Measurements from ENCODE around the gene MAP3K20. TPM values are rescaled to one million over a fixed set of nuclear protein-coding genes. Genes with fewer than 3 reads are reported as not detected.

The MAP3K20 gene
- total RNA-seq, 2 experiments from 2014 or later, result 8.0 to 10.2 TPM

DNA sequence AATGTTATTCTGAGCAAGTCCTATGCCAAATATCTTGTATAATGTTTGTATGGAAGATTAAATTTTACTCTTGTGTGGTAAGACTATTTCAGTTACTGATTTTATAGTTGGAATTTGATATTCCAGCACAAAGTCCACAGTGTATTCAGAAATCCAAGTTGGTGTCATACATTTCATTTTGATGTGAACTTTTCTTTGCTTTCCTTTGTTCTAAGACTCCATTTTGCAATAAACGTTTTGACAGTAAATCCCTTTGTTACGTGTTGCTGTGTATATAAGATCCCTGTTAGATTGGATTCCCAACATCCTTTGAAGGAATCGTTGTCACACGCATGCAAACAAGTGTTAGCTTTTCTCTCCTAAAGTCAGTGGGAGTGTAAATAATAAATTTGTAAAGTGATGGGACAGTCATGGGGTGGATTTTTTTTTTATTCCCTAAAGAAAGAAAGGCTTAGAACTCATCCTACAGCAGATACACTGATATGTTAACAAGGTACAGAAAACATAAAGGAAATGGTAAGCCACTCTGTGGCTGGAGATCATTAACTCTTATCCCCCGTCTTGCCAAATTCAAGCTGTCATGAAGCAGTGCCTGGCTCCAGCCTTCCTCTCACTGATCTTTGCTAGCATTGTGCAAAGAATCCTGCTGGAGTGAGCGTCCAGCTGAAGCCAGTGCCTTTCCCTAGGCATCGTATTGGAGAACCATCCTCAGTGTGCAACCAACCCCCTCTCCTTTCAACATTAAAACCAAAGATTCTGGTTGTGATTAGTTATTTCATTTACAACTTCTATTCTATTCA lies 151.5 kb downstream of the MAP3K20 start:
- ATAC-seq, result no peak
- H3K27ac Mint-ChIP-seq, result no peak overlapping the region
- no peaks in the 10 kb centered on the region for H3K9me3 Mint-ChIP-seq
- peaks cover 4% of the 10 kb centered on the region for H3K27me3 Mint-ChIP-seq
- no peak for TF ChIP-seq CTCF (IDR thresholded peaks at IDR 0.05)
- H3K4me3 Mint-ChIP-seq, result no peak overlapping the region
- ChIA-PET POLR2A (no interaction called here), CTCF (interaction anchor here (1.2 kb wide), 1 partner anchor 200 kb away, joined by 6 read pairs; no protein-coding TSS in a partner anchor)
- no peak for DNase-seq
- peaks cover 4% of the 10 kb centered on the region for H3K4me1 Mint-ChIP-seq (ENCODE audit: low read depth)
- intact Hi-C loops (cut with micrococcal nuclease), result no loop called here
- H3K36me3 Mint-ChIP-seq (ENCODE audit: low read depth), result no peaks in the 10 kb centered on the region

- intact Hi-C loops (cut with micrococcal nuclease), result no loop called here
- Mint-ChIP-seq H3K27me3 (peaks cover 4% of the 10 kb centered on the region), H3K4me3 (no peak overlapping the region), H3K9me3 (no peaks in the 10 kb centered on the region), H3K27ac (no peak overlapping the region), H3K36me3 (ENCODE audit: low read depth) (no peaks in the 10 kb centered on the region), H3K4me1 (ENCODE audit: low read depth) (peaks cover 4% of the 10 kb centered on the region)
- POLR2A ChIA-PET, result no interaction called here
- DNase-seq (no peak), ATAC-seq (no peak)
- no peak for TF ChIP-seq CTCF (IDR thresholded peaks at IDR 0.05)
- CTCF ChIA-PET, result interaction anchor here (0.9 kb wide), 1 partner anchor 202 kb away, joined by 4 read pairs; no protein-coding TSS in a partner anchor
These were observed 153.4 kb downstream of the MAP3K20 start for GRCh38 chr2:173229086-173229485.

DNA sequence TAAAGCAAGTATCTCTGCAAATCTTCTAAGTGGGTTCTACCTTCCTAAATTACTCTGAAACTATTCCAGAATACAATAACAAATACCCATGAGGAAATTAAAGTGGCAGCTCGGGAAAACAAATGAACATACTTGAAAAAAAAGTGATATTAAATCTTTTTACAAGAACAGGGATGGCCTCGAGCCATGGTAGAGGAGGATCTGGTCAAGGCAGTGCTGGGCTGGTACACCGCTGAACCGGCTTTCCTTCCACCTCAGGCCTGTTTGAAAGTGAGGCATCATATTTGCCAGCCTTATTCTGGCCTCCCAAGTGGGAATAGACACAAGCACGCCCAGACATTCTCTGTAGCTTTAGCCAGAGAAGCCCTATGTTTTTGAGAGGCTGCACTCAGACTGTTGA lies 154.5 kb downstream of the MAP3K20 start:
- ChIA-PET POLR2A (no interaction called here), CTCF (interaction anchor here (0.9 to 1.6 kb wide), 5 partner anchors 11 to 204 kb away, joined by 3 to 8 read pairs (median 4); no protein-coding TSS in a partner anchor)
- intact Hi-C loops (cut with micrococcal nuclease), result no loop called here
- no peak overlapping the region for H3K4me3 Mint-ChIP-seq
- peaks cover 4% of the 10 kb centered on the region for H3K27me3 Mint-ChIP-seq
- DNase-seq, result no peak
- peaks cover 4% of the 10 kb centered on the region for H3K4me1 Mint-ChIP-seq (ENCODE audit: low read depth)
- H3K27ac Mint-ChIP-seq, result no peak overlapping the region
- TF ChIP-seq CTCF (IDR thresholded peaks at IDR 0.05), result no peak
- H3K36me3 Mint-ChIP-seq (ENCODE audit: low read depth), result no peaks in the 10 kb centered on the region
- no peak for ATAC-seq
- H3K9me3 Mint-ChIP-seq, result no peaks in the 10 kb centered on the region

DNA sequence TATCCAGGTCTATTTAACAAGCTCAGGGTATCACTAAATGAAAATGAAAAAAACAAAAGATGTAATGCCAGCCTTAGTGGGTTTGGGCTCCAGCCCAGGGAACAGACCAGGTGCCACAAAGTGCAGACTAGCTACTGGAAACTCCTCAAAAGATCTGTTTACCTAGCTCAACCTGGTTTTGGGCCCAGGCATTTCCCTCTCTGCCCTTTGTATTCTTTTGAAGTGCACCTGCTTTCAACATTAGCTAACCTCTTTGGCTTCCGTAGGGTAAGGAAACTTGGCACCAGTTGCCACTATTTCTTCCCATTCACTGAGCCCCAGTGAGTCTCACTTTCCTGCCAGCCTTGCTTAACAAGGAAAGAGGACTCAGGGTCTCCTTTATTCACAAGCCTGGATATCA lies 155.4 kb downstream of the MAP3K20 start:
- Mint-ChIP-seq H3K9me3 (no peaks in the 10 kb centered on the region), H3K4me3 (no peak overlapping the region), H3K4me1 (ENCODE audit: low read depth) (peaks cover 4% of the 10 kb centered on the region), H3K27me3 (peaks cover 4% of the 10 kb centered on the region), H3K27ac (no peak overlapping the region), H3K36me3 (ENCODE audit: low read depth) (no peaks in the 10 kb centered on the region)
- no peak for ATAC-seq
- intact Hi-C loops (cut with micrococcal nuclease), result no loop called here
- ChIA-PET POLR2A (no interaction called here), CTCF (interaction anchor here (1.1 to 1.6 kb wide), 4 partner anchors 12 to 204 kb away, joined by 3 to 8 read pairs (median 4); no protein-coding TSS in a partner anchor)
- DNase-seq, result no peak
- TF ChIP-seq CTCF (IDR thresholded peaks at IDR 0.05), result no peak

- no peak for TF ChIP-seq CTCF (IDR thresholded peaks at IDR 0.05)
- H3K4me1 Mint-ChIP-seq (ENCODE audit: low read depth), result peaks cover 4% of the 10 kb centered on the region
- intact Hi-C loops (cut with micrococcal nuclease), result no loop called here
- no peak overlapping the region for H3K4me3 Mint-ChIP-seq
- ChIA-PET CTCF (interaction anchor here (1.1 to 1.6 kb wide), 5 partner anchors 9 to 204 kb away, joined by 3 to 8 read pairs (median 4); no protein-coding TSS in a partner anchor), POLR2A (interaction anchor here (1.8 kb wide), 1 partner anchor 10 kb away, joined by 4 read pairs; no protein-coding TSS in a partner anchor)
- H3K27ac Mint-ChIP-seq, result no peak overlapping the region
- peaks cover 4% of the 10 kb centered on the region for H3K27me3 Mint-ChIP-seq
- no peak for DNase-seq
- no peaks in the 10 kb centered on the region for H3K9me3 Mint-ChIP-seq
- no peak for ATAC-seq
- H3K36me3 Mint-ChIP-seq (ENCODE audit: low read depth), result no peaks in the 10 kb centered on the region
These were observed 155.8 kb downstream of the MAP3K20 start for GRCh38 chr2:173231465-173231864.

Data from activated CD8-positive, alpha-beta T cell treated with anti-CD3 and anti-CD28 coated beads for 36 hours (primary cell).